SK-N-SH (cell line): ENCODE results near the gene KIFAP3. TPM values are rescaled to one million over a fixed set of nuclear protein-coding genes. Genes with fewer than 3 reads are reported as not detected.

Experiments
- CTCF ChIA-PET: fragments of 300-600, 350-600 bp; formaldehyde crosslinking; extraction: SDS; loops from one replicate; lab custom pipeline; 2021; lab: Yijun Ruan, JAX
- POLR2A ChIA-PET: fragments of 350-600 bp; sonication (Branson Sonifier 250); formaldehyde crosslinking; extraction: SDS; loops from one replicate; lab custom pipeline; 2020; ENCODE audit warnings: antibody characterized with exemption, inconsistent platforms; lab: Yijun Ruan, JAX
- DNase-seq: peaks from one replicate; pipeline ENCODE4 v3.0.0; 2012
- H2AFZ ChIP-seq: fragments of 200-600 bp; sonication (generic); 2 replicates; pipeline ENCODE4 v1.8.1; 2016; ENCODE audit warnings: antibody characterized with exemption, mild to moderate bottlenecking, low read depth
- H3F3A ChIP-seq: fragments of 200-600 bp; sonication (generic); replicated peaks from 2 replicates; pipeline ENCODE3; 2016; ENCODE audit warnings: antibody characterized with exemption, mild to moderate bottlenecking; ENCODE audit not compliant: insufficient read depth
- H3K27ac ChIP-seq, 2 experiments: fragments of 200-500 bp in 1 of 2; fragments of 200-600 bp in 1 of 2; sonication (Bioruptor generic) in 1 of 2; sonication (generic), shearing (Covaris generic) in 1 of 2; 2 replicates each; pipeline versions ENCODE4 v1.5.1 to v1.6.1; 2014 to 2016; ENCODE audit warnings: low read depth in 2 of 2, inconsistent platforms in 1 of 2, low read length in 1 of 2, mild to moderate bottlenecking in 1 of 2, mixed read lengths in 1 of 2
- H3K27me3 ChIP-seq: fragments of 200-600 bp; sonication (generic), shearing (Covaris generic); 2 replicates; pipeline ENCODE4 v1.6.1; 2016; ENCODE audit warnings: mixed run types; ENCODE audit not compliant: insufficient read depth
- H3K36me3 ChIP-seq, 2 experiments: fragments of 200-500 bp in 1 of 2; fragments of 200-600 bp in 1 of 2; sonication (Bioruptor generic) in 1 of 2; sonication (generic) in 1 of 2; replicated peaks in 1 of 2; 2 replicates each; pipeline versions ENCODE3 to v1.5.1; 2014 to 2016; ENCODE audit warnings: low read length in 1 of 2, mild to moderate bottlenecking in 1 of 2; ENCODE audit not compliant: insufficient read depth in 2 of 2, control insufficient read depth in 1 of 2
- H3K4me1 ChIP-seq, 2 experiments: fragments of 200-500 bp in 1 of 2; fragments of 200-600 bp in 1 of 2; sonication (Bioruptor generic) in 1 of 2; sonication (generic), shearing (Covaris generic) in 1 of 2; 2 replicates each; pipeline versions ENCODE4 v1.5.1 to v1.6.1; 2014 to 2016; ENCODE audit warnings: low read depth in 1 of 2, low read length in 1 of 2, mixed run types in 1 of 2; ENCODE audit not compliant: insufficient read depth in 2 of 2, control insufficient read depth in 1 of 2
- H3K4me2 ChIP-seq: fragments of 200-600 bp; sonication (generic), shearing (Covaris generic); 2 replicates; pipeline ENCODE4 v1.6.1; 2017; ENCODE audit warnings: mixed run types
- H3K4me3 ChIP-seq, 2 experiments: fragments of 200-500 bp in 1 of 2; fragments of 200-600 bp in 1 of 2; sonication (Bioruptor generic) in 1 of 2; sonication (generic), shearing (Covaris generic) in 1 of 2; 2 replicates each; pipeline versions ENCODE4 v1.5.1 to v1.8.1; 2014 to 2016; ENCODE audit warnings: low read depth in 2 of 2, inconsistent platforms in 1 of 2, low read length in 1 of 2, mild to moderate bottlenecking in 1 of 2, mixed read lengths in 1 of 2, moderate library complexity in 1 of 2
- H3K79me2 ChIP-seq: fragments of 200-600 bp; sonication (generic); 2 replicates; pipeline ENCODE4 v1.8.1; 2017; ENCODE audit warnings: mild to moderate bottlenecking; ENCODE audit not compliant: insufficient read depth
- H3K9ac ChIP-seq: fragments of 200-600 bp; sonication (generic); 2 replicates; pipeline ENCODE4 v1.6.1; 2017; ENCODE audit warnings: mixed run types
- H3K9me2 ChIP-seq: fragments of 200-600 bp; sonication (generic); 2 replicates; pipeline ENCODE4 v1.6.1; 2017; ENCODE audit warnings: mixed run types
- H3K9me3 ChIP-seq: fragments of 200-600 bp; sonication (generic); 2 replicates; pipeline ENCODE4 v1.6.1; 2017; ENCODE audit warnings: mixed run types, mild to moderate bottlenecking, moderate library complexity
- H4K20me1 ChIP-seq: fragments of 200-600 bp; sonication (generic); 2 replicates; pipeline ENCODE4 v1.6.1; 2017; ENCODE audit warnings: mild to moderate bottlenecking, mixed run types; ENCODE audit not compliant: insufficient read depth
- CHD2 ChIP-seq: fragments of 150-350 bp; IDR thresholded peaks from 2 replicates; pipeline ENCODE4 v1.6.1; 2018; ENCODE audit warnings: low read length; ENCODE audit not compliant: partially characterized antibody
- ELF1 ChIP-seq: IDR thresholded peaks from 2 replicates; pipeline ENCODE4 v1.4.0; 2012
- EP300 ChIP-seq, 2 experiments: IDR thresholded peaks; 2 replicates each; pipeline versions ENCODE4 v1.4.0 to v1.6.1; 2012; ENCODE audit warnings: borderline replicate concordance in 1 of 2, low read depth in 1 of 2, low read length in 1 of 2
- FOSL2 ChIP-seq: IDR thresholded peaks from 2 replicates; pipeline ENCODE4 v1.4.0; 2012; ENCODE audit warnings: low read depth, mild to moderate bottlenecking, moderate library complexity, borderline replicate concordance
- FOXJ3 ChIP-seq: sonication (generic); formaldehyde crosslinking; IDR thresholded peaks from 2 replicates; pipeline ENCODE4 v1.5.1; 2020; ENCODE audit warnings: mild to moderate bottlenecking, missing genetic modification reagents
- FOXM1 ChIP-seq: IDR thresholded peaks from 2 replicates; pipeline ENCODE4 v1.4.0; 2012; ENCODE audit warnings: low read depth, mild to moderate bottlenecking
- GABPA ChIP-seq: IDR thresholded peaks from 2 replicates; pipeline ENCODE4 v1.4.0; 2012; ENCODE audit warnings: low read depth, mild to moderate bottlenecking
- GATA2 ChIP-seq: sonication (generic); formaldehyde crosslinking; IDR thresholded peaks from 2 replicates; pipeline ENCODE4 v1.5.0; 2020; ENCODE audit warnings: mild to moderate bottlenecking, missing genetic modification reagents
- IRF3 ChIP-seq: fragments of 150-350 bp; IDR thresholded peaks from 2 replicates; pipeline ENCODE4 v1.6.1; 2016; ENCODE audit warnings: mild to moderate bottlenecking, low read depth, low read length
- JUND ChIP-seq: IDR thresholded peaks from 2 replicates; pipeline ENCODE4 v1.4.0; 2012
- NFIC ChIP-seq: IDR thresholded peaks from 2 replicates; pipeline ENCODE4 v1.4.0; 2012; ENCODE audit warnings: borderline replicate concordance
- NRF1 ChIP-seq: IDR thresholded peaks from 2 replicates; pipeline ENCODE4 v1.6.1; 2012; ENCODE audit warnings: low read depth, mild to moderate bottlenecking, low read length
- RAD21 ChIP-seq: IDR thresholded peaks from 2 replicates; pipeline ENCODE4 v1.6.1; 2012; ENCODE audit warnings: mild to moderate bottlenecking, low read length
- RXRA ChIP-seq: IDR thresholded peaks from 2 replicates; pipeline ENCODE4 v1.4.0; 2012; ENCODE audit warnings: low read depth, mild to moderate bottlenecking, borderline replicate concordance
- SIN3A ChIP-seq: IDR thresholded peaks from 2 replicates; pipeline ENCODE4 v1.6.1; 2012; ENCODE audit warnings: low read depth, mild to moderate bottlenecking, low read length, moderate library complexity, borderline replicate concordance
- TAF1 ChIP-seq: IDR thresholded peaks from 2 replicates; pipeline ENCODE4 v1.6.1; 2012; ENCODE audit warnings: low read depth, mild to moderate bottlenecking, low read length, moderate library complexity, borderline replicate concordance
- TCF12 ChIP-seq: IDR thresholded peaks from 2 replicates; pipeline ENCODE4 v1.4.0; 2012
- USF2 ChIP-seq: fragments of 150-350 bp; IDR thresholded peaks from 2 replicates; pipeline ENCODE4 v1.6.1; 2017; ENCODE audit warnings: antibody characterized with exemption, low read length, low read depth, borderline replicate concordance
- YY1 ChIP-seq: IDR thresholded peaks from 2 replicates; pipeline ENCODE4 v1.4.0; 2012; ENCODE audit warnings: low read depth, mild to moderate bottlenecking
- WGBS: methylation state at CpG from one replicate; pipeline ENCODE4 v1.1.6; 2017; ENCODE audit warnings: low lambda C conversion rate; 5-methylcytosine and 5-hydroxymethylcytosine counted together
- polyA plus RNA-seq, 3 experiments: library from polyadenylated mRNA; depleted of rRNA; stranded (reverse); fragments of >200 nt; gene quantifications; 2 replicates each; pipeline ENCODE4 v1.2.3, GENCODE V29; 2012
- TF ChIP-seq, protein P1 (sequence below): IDR thresholded peaks from 2 replicates; pipeline ENCODE4 v1.4.0; 2012; ENCODE audit warnings: low read depth, borderline replicate concordance
- TF ChIP-seq, protein P2 (sequence below): IDR thresholded peaks from 2 replicates; pipeline ENCODE4 v1.4.0; 2012; ENCODE audit warnings: low read depth, borderline replicate concordance
- TF ChIP-seq, protein P3 (sequence below): fragments of 200-600 bp; sonication (generic); IDR thresholded peaks from 2 replicates; pipeline ENCODE4 v1.6.1; 2017; ENCODE audit warnings: antibody characterized with exemption, mild to moderate bottlenecking, moderate library complexity

KIFAP3 gene
- polyA plus RNA-seq, 1 of the 3 experiments (the other 2 are of a cell fraction): 10.7 TPM

GRCh38 chr1:170049176-170049800 is 25.2 kb downstream of the KIFAP3 start:
- H3K4me3 ChIP-seq: no peak overlapping the region
- no peak overlapping the region for H2AFZ ChIP-seq
- TF ChIP-seq GABPA (no peak), RAD21 (no peak), EP300 (IDR thresholded peaks at IDR 0.05; ENCODE audit: borderline replicate concordance in 1 of 2, low read depth in 1 of 2, low read length in 1 of 2) (no peak), RXRA (no peak), NFIC (no peak), SIN3A (no peak), USF2 (no peak)
- H3K36me3 ChIP-seq: peaks cover 9% of the 10 kb centered on the region in 2 experiments
- peaks cover 0 to 7% of the 10 kb centered on the region in 2 experiments; a peak in 1 of 4 replicates for H3K4me1 ChIP-seq
- no peaks in the 10 kb centered on the region for H3K27me3 ChIP-seq
- CTCF ChIA-PET: no interaction called here
- 0 out of 2 replicates have a peak, but pooled peaks cover 3% of the 10 kb centered on the region for H3K9me3 ChIP-seq
- H3F3A ChIP-seq: no peaks in the 10 kb centered on the region
- no peak overlapping the region for H3K9ac ChIP-seq
- H4K20me1 ChIP-seq: no peaks in the 10 kb centered on the region
- POLR2A ChIA-PET: no interaction called here
- peak; percentile 2 for DNase-seq
- no peaks in the 10 kb centered on the region for H3K79me2 ChIP-seq
- 80% methylated on average over 3 of the region's 3 CpGs for WGBS
- H3K4me2 ChIP-seq: no peak overlapping the region
- no peaks in the 10 kb centered on the region for H3K9me2 ChIP-seq
- H3K27ac ChIP-seq: no peak overlapping the region

DNA sequence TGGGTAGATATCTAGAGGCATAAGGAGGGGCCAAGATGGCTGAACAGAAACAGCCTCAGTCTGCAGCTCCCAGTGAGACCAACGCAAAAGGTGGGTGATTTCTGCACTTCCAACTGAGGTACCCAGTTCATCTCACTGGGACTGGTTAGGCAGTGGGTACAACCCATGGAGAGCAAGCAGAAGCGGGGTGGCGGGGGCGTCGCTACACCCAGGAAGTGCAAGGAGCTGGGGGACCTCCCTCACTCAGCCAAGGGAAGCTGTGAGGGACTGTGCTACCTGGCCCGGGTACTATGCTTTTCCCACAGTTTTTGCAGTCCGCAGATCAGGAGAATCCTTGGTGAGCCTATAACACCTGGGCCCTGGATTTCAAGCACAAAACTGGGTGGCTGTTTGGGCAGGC is 26.0 kb downstream of the KIFAP3 start:
- Histone ChIP-seq H3K9me2 (no peaks in the 10 kb centered on the region), H3K9ac (no peak overlapping the region), H3F3A (no peaks in the 10 kb centered on the region), H3K4me1 (peaks cover 0 to 7% of the 10 kb centered on the region in 2 experiments; a peak in 1 of 4 replicates), H3K27ac (no peak overlapping the region), H2AFZ (no peak overlapping the region), H3K4me3 (no peak overlapping the region), H3K27me3 (no peaks in the 10 kb centered on the region), H3K4me2 (no peak overlapping the region), H3K9me3 (0 out of 2 replicates have a peak, but pooled peaks cover 3% of the 10 kb centered on the region), H4K20me1 (no peaks in the 10 kb centered on the region), H3K79me2 (no peaks in the 10 kb centered on the region), H3K36me3 (peaks cover 9 to 14% of the 10 kb centered on the region in 2 experiments)
- no peak for DNase-seq
- CTCF ChIA-PET: no interaction called here
- 90% methylated on average over 7 of the region's 7 CpGs for WGBS
- POLR2A ChIA-PET: no interaction called here
- TF ChIP-seq, protein P1, sequence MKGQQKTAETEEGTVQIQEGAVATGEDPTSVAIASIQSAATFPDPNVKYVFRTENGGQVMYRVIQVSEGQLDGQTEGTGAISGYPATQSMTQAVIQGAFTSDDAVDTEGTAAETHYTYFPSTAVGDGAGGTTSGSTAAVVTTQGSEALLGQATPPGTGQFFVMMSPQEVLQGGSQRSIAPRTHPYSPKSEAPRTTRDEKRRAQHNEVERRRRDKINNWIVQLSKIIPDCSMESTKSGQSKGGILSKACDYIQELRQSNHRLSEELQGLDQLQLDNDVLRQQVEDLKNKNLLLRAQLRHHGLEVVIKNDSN: no peak
- TF ChIP-seq CHD2 (no peak), FOXJ3 (CRISPR knock-in tag) (no peak), GATA2 (no peak), JUND (no peak), RAD21 (no peak), FOSL2 (no peak), SIN3A (no peak), NRF1 (no peak), ELF1 (no peak), GABPA (no peak), YY1 (no peak), IRF3 (no peak), TCF12 (no peak), FOXM1 (no peak), TAF1 (no peak), RXRA (no peak)
- TF ChIP-seq, protein P2, sequence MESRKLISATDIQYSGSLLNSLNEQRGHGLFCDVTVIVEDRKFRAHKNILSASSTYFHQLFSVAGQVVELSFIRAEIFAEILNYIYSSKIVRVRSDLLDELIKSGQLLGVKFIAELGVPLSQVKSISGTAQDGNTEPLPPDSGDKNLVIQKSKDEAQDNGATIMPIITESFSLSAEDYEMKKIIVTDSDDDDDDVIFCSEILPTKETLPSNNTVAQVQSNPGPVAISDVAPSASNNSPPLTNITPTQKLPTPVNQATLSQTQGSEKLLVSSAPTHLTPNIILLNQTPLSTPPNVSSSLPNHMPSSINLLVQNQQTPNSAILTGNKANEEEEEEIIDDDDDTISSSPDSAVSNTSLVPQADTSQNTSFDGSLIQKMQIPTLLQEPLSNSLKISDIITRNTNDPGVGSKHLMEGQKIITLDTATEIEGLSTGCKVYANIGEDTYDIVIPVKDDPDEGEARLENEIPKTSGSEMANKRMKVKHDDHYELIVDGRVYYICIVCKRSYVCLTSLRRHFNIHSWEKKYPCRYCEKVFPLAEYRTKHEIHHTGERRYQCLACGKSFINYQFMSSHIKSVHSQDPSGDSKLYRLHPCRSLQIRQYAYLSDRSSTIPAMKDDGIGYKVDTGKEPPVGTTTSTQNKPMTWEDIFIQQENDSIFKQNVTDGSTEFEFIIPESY: no peak
- TF ChIP-seq, protein P3, sequence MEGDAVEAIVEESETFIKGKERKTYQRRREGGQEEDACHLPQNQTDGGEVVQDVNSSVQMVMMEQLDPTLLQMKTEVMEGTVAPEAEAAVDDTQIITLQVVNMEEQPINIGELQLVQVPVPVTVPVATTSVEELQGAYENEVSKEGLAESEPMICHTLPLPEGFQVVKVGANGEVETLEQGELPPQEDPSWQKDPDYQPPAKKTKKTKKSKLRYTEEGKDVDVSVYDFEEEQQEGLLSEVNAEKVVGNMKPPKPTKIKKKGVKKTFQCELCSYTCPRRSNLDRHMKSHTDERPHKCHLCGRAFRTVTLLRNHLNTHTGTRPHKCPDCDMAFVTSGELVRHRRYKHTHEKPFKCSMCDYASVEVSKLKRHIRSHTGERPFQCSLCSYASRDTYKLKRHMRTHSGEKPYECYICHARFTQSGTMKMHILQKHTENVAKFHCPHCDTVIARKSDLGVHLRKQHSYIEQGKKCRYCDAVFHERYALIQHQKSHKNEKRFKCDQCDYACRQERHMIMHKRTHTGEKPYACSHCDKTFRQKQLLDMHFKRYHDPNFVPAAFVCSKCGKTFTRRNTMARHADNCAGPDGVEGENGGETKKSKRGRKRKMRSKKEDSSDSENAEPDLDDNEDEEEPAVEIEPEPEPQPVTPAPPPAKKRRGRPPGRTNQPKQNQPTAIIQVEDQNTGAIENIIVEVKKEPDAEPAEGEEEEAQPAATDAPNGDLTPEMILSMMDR: no peak
